Measurements from ENCODE around the gene E2F8.

The E2F8 gene

GRCh38 chr11:19181531-19182261 lies 59.0 kb downstream of the E2F8 start:
- no peak for DNase-seq

- DNase-seq, result no peak
Observed at GRCh38 chr11:19176629-19177186, 64.0 kb downstream of the E2F8 start.

All from NCI-H1092 treated with DMSO at 0.1 percent for 48 hours (cell line).